Measurements from ENCODE around the gene FGF12.

FGF12 gene

DNA sequence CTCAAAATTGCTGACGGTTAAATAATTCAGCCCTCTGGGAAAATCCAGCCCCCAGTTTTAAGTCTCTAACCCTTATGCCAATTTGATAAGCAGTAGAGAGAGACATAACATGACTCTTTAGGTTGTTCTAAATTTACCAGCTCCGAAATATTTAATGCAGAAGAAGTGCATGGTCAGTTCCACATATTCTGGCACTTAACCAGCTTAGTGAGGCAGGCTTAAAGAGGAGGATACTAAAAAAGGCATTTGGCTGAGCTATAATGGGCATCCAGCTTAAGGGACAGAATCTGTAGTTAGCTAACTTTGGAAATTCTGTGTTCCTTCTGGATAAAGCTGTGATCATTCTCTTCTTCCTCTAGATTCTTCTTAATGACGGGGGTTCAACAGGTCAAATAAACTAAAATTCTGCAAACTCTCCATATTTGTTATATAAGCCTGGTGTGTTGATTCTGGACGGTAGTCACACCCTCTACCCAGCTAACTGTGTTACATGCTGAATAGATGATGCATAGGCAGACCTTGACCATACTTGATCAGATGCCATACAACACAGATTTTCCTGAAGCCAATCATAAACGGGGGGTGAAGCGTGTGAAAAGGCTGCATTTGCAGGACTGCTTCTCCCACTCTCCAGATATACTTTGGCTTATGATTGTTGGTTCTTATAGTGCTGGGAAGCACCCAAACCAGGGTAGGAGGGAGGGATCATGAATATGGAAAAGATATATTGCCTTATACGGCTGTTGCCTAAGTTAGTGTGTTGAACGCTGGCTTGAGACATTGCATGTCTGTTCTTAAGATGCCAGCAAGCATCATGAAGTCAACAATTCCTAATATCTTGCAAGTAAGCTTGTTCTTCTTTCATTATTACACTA is 118.4 kb downstream of the FGF12 start:
- Histone ChIP-seq H2BK120ac (ENCODE audit: low read depth, low read length) (no peak overlapping the region), H2BK12ac (ENCODE audit: low read length) (no peak overlapping the region), H2AK5ac (ENCODE audit: low read depth, low read length) (no peak overlapping the region), H4K91ac (ENCODE audit: low read depth, low read length, poor library complexity) (no peak overlapping the region), H3K4me3 (ENCODE audit: low read length in 2 of 2) (no peak overlapping the region), H4K8ac (ENCODE audit: low read depth, low read length) (no peak overlapping the region), H3K9ac (ENCODE audit: low read depth, low read length, poor library complexity) (no peak overlapping the region), H3K4me2 (ENCODE audit: insufficient read depth, low read length, poor library complexity, severe bottlenecking) (no peak overlapping the region), H3K27me3 (ENCODE audit: control insufficient read depth in 3 of 3, insufficient read depth in 3 of 3, low read depth in 1 of 3, low read length in 3 of 3) (no peaks in the 10 kb centered on the region), H3K4ac (ENCODE audit: low read length) (no peak overlapping the region), H3K79me1 (ENCODE audit: low read depth, low read length) (no peaks in the 10 kb centered on the region), H3K14ac (ENCODE audit: low read length) (no peak overlapping the region), H3K23ac (ENCODE audit: low read depth, low read length, poor library complexity) (no peak overlapping the region), H3K9me3 (replicated peaks in 1 of 2; ENCODE audit: control insufficient read depth in 2 of 2, insufficient read depth in 1 of 2, low read depth in 1 of 2, low read length in 2 of 2) (no peaks in the 10 kb centered on the region), H3K4me1 (ENCODE audit: control insufficient read depth in 2 of 2, insufficient read depth in 1 of 2, low read depth in 1 of 2, low read length in 2 of 2) (no peaks in the 10 kb centered on the region), H2BK5ac (ENCODE audit: low read length) (no peak overlapping the region), H3K36me3 (replicated peaks in 1 of 2; ENCODE audit: control insufficient read depth in 2 of 2, insufficient read depth in 2 of 2, low read length in 2 of 2) (no peaks in the 10 kb centered on the region), H3K18ac (ENCODE audit: low read length) (no peak overlapping the region), H2BK15ac (ENCODE audit: low read length) (no peak overlapping the region), H2AFZ (ENCODE audit: low read length) (no peak overlapping the region), H3K27ac (replicated peaks; ENCODE audit: low read length) (no peak overlapping the region)
- WGBS, 2 donors (ENCODE audit: extremely low coverage in 2 of 2, insufficient read length in 2 of 2, insufficient replicate concordance in 1 of 2), result no CpG with 5 or more reads among the region's 8 CpGs
- no peak for DNase-seq (ENCODE audit: low spot score)

DNA sequence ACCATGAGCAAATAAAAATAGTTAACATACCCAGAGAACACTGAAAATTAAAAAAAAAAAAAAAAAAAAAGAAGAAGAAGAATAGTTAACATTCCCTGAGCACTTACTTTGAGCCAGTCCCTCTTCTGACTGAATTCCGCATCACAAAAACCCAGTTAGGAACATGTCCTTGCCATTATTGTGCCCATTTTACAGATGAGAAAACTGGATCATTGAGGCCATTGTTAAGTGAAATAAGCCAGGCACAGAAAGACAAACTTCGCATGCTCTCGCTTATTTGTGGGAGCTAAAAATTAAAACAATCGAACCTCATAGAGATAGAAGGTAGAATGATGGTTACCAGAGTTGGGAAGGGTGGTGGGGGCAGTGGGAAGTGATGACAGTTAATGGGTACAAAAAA is 119.5 kb downstream of the FGF12 start:
- no peak overlapping the region for H3K27ac ChIP-seq (replicated peaks; ENCODE audit: low read length)
- H3K9ac ChIP-seq (ENCODE audit: low read depth, low read length, poor library complexity), result no peak overlapping the region
- DNase-seq (ENCODE audit: low spot score), result no peak
- H2BK15ac ChIP-seq (ENCODE audit: low read length), result no peak overlapping the region
- no peaks in the 10 kb centered on the region for H3K4me1 ChIP-seq (ENCODE audit: control insufficient read depth in 2 of 2, insufficient read depth in 1 of 2, low read depth in 1 of 2, low read length in 2 of 2)
- no peaks in the 10 kb centered on the region for H3K79me1 ChIP-seq (ENCODE audit: low read depth, low read length)
- H2AK5ac ChIP-seq (ENCODE audit: low read depth, low read length), result no peak overlapping the region
- H3K4ac ChIP-seq (ENCODE audit: low read length), result no peak overlapping the region
- H3K4me2 ChIP-seq (ENCODE audit: insufficient read depth, low read length, poor library complexity, severe bottlenecking), result no peak overlapping the region
- H3K9me3 ChIP-seq (replicated peaks in 1 of 2; ENCODE audit: control insufficient read depth in 2 of 2, insufficient read depth in 1 of 2, low read depth in 1 of 2, low read length in 2 of 2), result no peaks in the 10 kb centered on the region
- no peak overlapping the region for H3K14ac ChIP-seq (ENCODE audit: low read length)
- no CpG with 5 or more reads among the region's 4 CpGs for WGBS, 2 donors (ENCODE audit: extremely low coverage in 2 of 2, insufficient read length in 2 of 2, insufficient replicate concordance in 1 of 2)
- H3K23ac ChIP-seq (ENCODE audit: low read depth, low read length, poor library complexity), result no peak overlapping the region
- no peak overlapping the region for H4K91ac ChIP-seq (ENCODE audit: low read depth, low read length, poor library complexity)
- no peak overlapping the region for H2BK12ac ChIP-seq (ENCODE audit: low read length)
- H3K18ac ChIP-seq (ENCODE audit: low read length), result no peak overlapping the region
- H2BK5ac ChIP-seq (ENCODE audit: low read length), result no peak overlapping the region
- H3K36me3 ChIP-seq (replicated peaks in 1 of 2; ENCODE audit: control insufficient read depth in 2 of 2, insufficient read depth in 2 of 2, low read length in 2 of 2), result no peaks in the 10 kb centered on the region
- no peak overlapping the region for H2AFZ ChIP-seq (ENCODE audit: low read length)
- H4K8ac ChIP-seq (ENCODE audit: low read depth, low read length), result no peak overlapping the region
- no peak overlapping the region for H2BK120ac ChIP-seq (ENCODE audit: low read depth, low read length)
- no peaks in the 10 kb centered on the region for H3K27me3 ChIP-seq (ENCODE audit: control insufficient read depth in 3 of 3, insufficient read depth in 3 of 3, low read depth in 1 of 3, low read length in 3 of 3)
- H3K4me3 ChIP-seq (ENCODE audit: low read length in 2 of 2), result no peak overlapping the region

DNA sequence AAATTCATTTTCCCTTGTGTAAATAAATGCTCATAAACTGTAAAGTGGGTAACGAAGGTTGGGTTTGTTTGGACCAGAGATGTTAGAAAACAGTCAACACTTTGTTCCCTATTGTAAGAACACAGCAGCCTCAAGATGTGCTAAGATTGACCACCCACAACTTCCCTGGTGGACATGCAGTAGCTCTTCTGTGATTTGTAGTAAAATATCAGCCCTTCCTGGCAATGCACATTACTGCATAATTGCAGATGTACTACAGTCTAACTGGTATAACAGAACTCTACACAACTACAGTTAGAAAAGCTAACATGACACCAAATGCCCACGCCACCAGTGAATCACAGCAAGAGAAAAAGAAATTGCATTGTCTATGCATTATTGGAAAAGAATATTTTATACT is 129.4 kb downstream of the FGF12 start:
- no peaks in the 10 kb centered on the region for H3K4me1 ChIP-seq (ENCODE audit: control insufficient read depth in 2 of 2, insufficient read depth in 1 of 2, low read depth in 1 of 2, low read length in 2 of 2)
- no peaks in the 10 kb centered on the region for H3K9me3 ChIP-seq (replicated peaks in 1 of 2; ENCODE audit: control insufficient read depth in 2 of 2, insufficient read depth in 1 of 2, low read depth in 1 of 2, low read length in 2 of 2)
- H3K79me1 ChIP-seq (ENCODE audit: low read depth, low read length), result no peaks in the 10 kb centered on the region
- no peak overlapping the region for H3K18ac ChIP-seq (ENCODE audit: low read length)
- no peak overlapping the region for H4K91ac ChIP-seq (ENCODE audit: low read depth, low read length, poor library complexity)
- no peak overlapping the region for H3K23ac ChIP-seq (ENCODE audit: low read depth, low read length, poor library complexity)
- H3K4me3 ChIP-seq (ENCODE audit: low read length in 2 of 2), result no peak overlapping the region
- DNase-seq (ENCODE audit: low spot score), result no peak
- no peak overlapping the region for H2BK5ac ChIP-seq (ENCODE audit: low read length)
- H4K8ac ChIP-seq (ENCODE audit: low read depth, low read length), result no peak overlapping the region
- no peak overlapping the region for H3K4ac ChIP-seq (ENCODE audit: low read length)
- H2AFZ ChIP-seq (ENCODE audit: low read length), result no peak overlapping the region
- H3K14ac ChIP-seq (ENCODE audit: low read length), result no peak overlapping the region
- H3K27ac ChIP-seq (replicated peaks; ENCODE audit: low read length), result no peak overlapping the region
- H2BK120ac ChIP-seq (ENCODE audit: low read depth, low read length), result no peak overlapping the region
- no peak overlapping the region for H2AK5ac ChIP-seq (ENCODE audit: low read depth, low read length)
- no peaks in the 10 kb centered on the region for H3K27me3 ChIP-seq (ENCODE audit: control insufficient read depth in 3 of 3, insufficient read depth in 3 of 3, low read depth in 1 of 3, low read length in 3 of 3)
- H3K4me2 ChIP-seq (ENCODE audit: insufficient read depth, low read length, poor library complexity, severe bottlenecking), result no peak overlapping the region
- H3K9ac ChIP-seq (ENCODE audit: low read depth, low read length, poor library complexity), result no peak overlapping the region
- WGBS, 2 donors (ENCODE audit: extremely low coverage in 2 of 2, insufficient read length in 2 of 2, insufficient replicate concordance in 1 of 2), result no CpG with 5 or more reads among the region's 2 CpGs
- H3K36me3 ChIP-seq (replicated peaks in 1 of 2; ENCODE audit: control insufficient read depth in 2 of 2, insufficient read depth in 2 of 2, low read length in 2 of 2), result no peaks in the 10 kb centered on the region
- no peak overlapping the region for H2BK15ac ChIP-seq (ENCODE audit: low read length)
- no peak overlapping the region for H2BK12ac ChIP-seq (ENCODE audit: low read length)

DNA sequence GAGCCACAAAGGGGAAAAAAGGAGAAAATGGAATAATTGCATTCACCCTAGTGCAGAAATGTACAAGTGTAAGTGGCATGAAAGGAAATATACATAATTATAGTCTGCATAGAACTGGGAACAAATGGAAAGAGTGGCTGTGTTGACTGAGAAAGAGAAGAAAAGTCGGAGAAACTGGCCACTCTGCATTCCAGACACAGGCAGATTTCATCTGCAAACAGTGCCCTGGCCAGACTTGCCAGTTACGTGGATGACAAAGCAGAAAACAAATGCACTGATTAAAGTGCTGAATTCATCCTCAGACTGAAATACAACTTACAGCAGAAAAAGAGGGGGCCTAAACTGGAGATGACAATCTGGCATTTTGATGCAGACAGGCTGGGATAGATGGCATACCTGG is 129.8 kb downstream of the FGF12 start:
- Histone ChIP-seq H3K27ac (replicated peaks; ENCODE audit: low read length) (no peak overlapping the region), H3K9ac (ENCODE audit: low read depth, low read length, poor library complexity) (no peak overlapping the region), H3K14ac (ENCODE audit: low read length) (no peak overlapping the region), H3K4me1 (ENCODE audit: control insufficient read depth in 2 of 2, insufficient read depth in 1 of 2, low read depth in 1 of 2, low read length in 2 of 2) (no peaks in the 10 kb centered on the region), H3K4me2 (ENCODE audit: insufficient read depth, low read length, poor library complexity, severe bottlenecking) (no peak overlapping the region), H2BK15ac (ENCODE audit: low read length) (no peak overlapping the region), H2BK120ac (ENCODE audit: low read depth, low read length) (no peak overlapping the region), H3K18ac (ENCODE audit: low read length) (no peak overlapping the region), H3K27me3 (ENCODE audit: control insufficient read depth in 3 of 3, insufficient read depth in 3 of 3, low read depth in 1 of 3, low read length in 3 of 3) (no peaks in the 10 kb centered on the region), H3K79me1 (ENCODE audit: low read depth, low read length) (no peaks in the 10 kb centered on the region), H3K9me3 (replicated peaks in 1 of 2; ENCODE audit: control insufficient read depth in 2 of 2, insufficient read depth in 1 of 2, low read depth in 1 of 2, low read length in 2 of 2) (no peaks in the 10 kb centered on the region), H4K91ac (ENCODE audit: low read depth, low read length, poor library complexity) (no peak overlapping the region), H2AK5ac (ENCODE audit: low read depth, low read length) (no peak overlapping the region), H4K8ac (ENCODE audit: low read depth, low read length) (no peak overlapping the region), H2BK12ac (ENCODE audit: low read length) (no peak overlapping the region), H3K23ac (ENCODE audit: low read depth, low read length, poor library complexity) (no peak overlapping the region), H3K36me3 (replicated peaks in 1 of 2; ENCODE audit: control insufficient read depth in 2 of 2, insufficient read depth in 2 of 2, low read length in 2 of 2) (no peaks in the 10 kb centered on the region), H2AFZ (ENCODE audit: low read length) (no peak overlapping the region), H2BK5ac (ENCODE audit: low read length) (no peak overlapping the region), H3K4me3 (ENCODE audit: low read length in 2 of 2) (no peak overlapping the region), H3K4ac (ENCODE audit: low read length) (no peak overlapping the region)
- no CpG with 5 or more reads among the region's 2 CpGs for WGBS, 2 donors (ENCODE audit: extremely low coverage in 2 of 2, insufficient read length in 2 of 2, insufficient replicate concordance in 1 of 2)
- DNase-seq (ENCODE audit: low spot score), result no peak
